ENCODE results near the gene COL4A6. TPM values are rescaled to one million over a fixed set of nuclear protein-coding genes. Genes with fewer than 3 reads are reported as not detected.

The COL4A6 gene
- polyA plus RNA-seq, 3 donors, result not detected

GRCh38 chrX:108439426-108439942 is 1.3 kb upstream of the COL4A6 start, which contains the start of gene COL4A5:
Gene COL4A5 (plus strand): TSS chrX:108439838. CDS start chrX:108440126, 288 bp downstream.
- no peaks in the 10 kb centered on the region for H3K79me2 ChIP-seq (ENCODE audit: insufficient read depth, low read length)
- no peaks in the 10 kb centered on the region for H4K20me1 ChIP-seq (ENCODE audit: insufficient read depth, low read length)
- Mint-ChIP-seq H3K4me1 (peaks cover 6% of the 10 kb centered on the region), H3K36me3 (no peaks in the 10 kb centered on the region), H3K27me3 (ENCODE audit: low read depth in 3 of 3) (peaks cover 29 to 36% (median 35%) of the 10 kb centered on the region in 3 donors), H3K27ac (no peak within 1 kb of the TSS), H3K4me3 (peak within 1 kb of the TSS; percentile 67 to 89), H3K9me3 (peaks cover 0 to 6% (median 2%) of the 10 kb centered on the region in 7 donors)
- peak within 1 kb of the TSS; percentile 36 for H3K4me2 ChIP-seq (replicated peaks; ENCODE audit: extremely low read depth, low read length, poor library complexity, severe bottlenecking)
- H3K9me3 ChIP-seq (replicated peaks in 1 of 2; ENCODE audit: control insufficient read depth in 1 of 2, insufficient read depth in 1 of 2, low read length in 2 of 2), result no peaks in the 10 kb centered on the region
- H3K27ac ChIP-seq (ENCODE audit: low read depth in 1 of 2, low read length in 2 of 2), result no peak within 1 kb of the TSS
- H2AFZ ChIP-seq (ENCODE audit: insufficient read depth, low read depth, low read length, poor library complexity, severe bottlenecking), result peak within 1 kb of the TSS; percentile 31
- peak within 1 kb of the TSS in 1 of 3 experiments; percentile 45 for H3K4me3 ChIP-seq (replicated peaks in 1 of 3; ENCODE audit: low read depth in 2 of 3, low read length in 3 of 3)
- H3K36me3 ChIP-seq (replicated peaks in 1 of 2; ENCODE audit: control insufficient read depth in 1 of 2, insufficient read depth in 2 of 2, low read length in 2 of 2), result no peaks in the 10 kb centered on the region
- TF ChIP-seq CTCF (IDR thresholded peaks at IDR 0.05), result no peak
- intact Hi-C loops (cut with micrococcal nuclease), result no loop called here
- no peaks in the 10 kb centered on the region for H3K4me1 ChIP-seq (ENCODE audit: control insufficient read depth in 1 of 2, insufficient read depth in 2 of 2, low read length in 2 of 2)
- H3K27me3 ChIP-seq (ENCODE audit: control insufficient read depth in 2 of 2, insufficient read depth in 2 of 2, low read length in 2 of 2), result peaks cover 39 to 48% of the 10 kb centered on the region in 2 donors
- WGBS (ENCODE audit: insufficient coverage), result 40% methylated on average over 1 of the region's 13 CpGs
- no peak within 1 kb of the TSS for H3K9ac ChIP-seq (ENCODE audit: insufficient read depth, low read length, poor library complexity, severe bottlenecking)
- no peak for DNase-seq

- intact Hi-C loops (cut with micrococcal nuclease), result no loop called here
- Mint-ChIP-seq H3K9me3 (peaks cover 0 to 6% (median 2%) of the 10 kb centered on the region in 7 donors), H3K4me1 (peaks cover 6% of the 10 kb centered on the region), H3K27me3 (ENCODE audit: low read depth in 3 of 3) (peaks cover 31 to 38% (median 37%) of the 10 kb centered on the region in 3 donors), H3K36me3 (no peaks in the 10 kb centered on the region), H3K27ac (peak overlapping the region in 1 of 7 donors; percentile 66), H3K4me3 (peak overlapping the region in 1 of 2 donors; percentile 35)
- Histone ChIP-seq H3K27ac (ENCODE audit: low read depth in 1 of 2, low read length in 2 of 2) (no peak overlapping the region), H3K27me3 (ENCODE audit: control insufficient read depth in 2 of 2, insufficient read depth in 2 of 2, low read length in 2 of 2) (peaks cover 39 to 48% of the 10 kb centered on the region in 2 donors), H3K4me1 (ENCODE audit: control insufficient read depth in 1 of 2, insufficient read depth in 2 of 2, low read length in 2 of 2) (no peaks in the 10 kb centered on the region), H3K4me2 (replicated peaks; ENCODE audit: extremely low read depth, low read length, poor library complexity, severe bottlenecking) (no peak overlapping the region), H3K79me2 (ENCODE audit: insufficient read depth, low read length) (no peaks in the 10 kb centered on the region), H3K9ac (ENCODE audit: insufficient read depth, low read length, poor library complexity, severe bottlenecking) (no peak overlapping the region), H3K36me3 (replicated peaks in 1 of 2; ENCODE audit: control insufficient read depth in 1 of 2, insufficient read depth in 2 of 2, low read length in 2 of 2) (no peaks in the 10 kb centered on the region), H3K4me3 (replicated peaks in 1 of 3; ENCODE audit: low read depth in 2 of 3, low read length in 3 of 3) (no peak overlapping the region), H4K20me1 (ENCODE audit: insufficient read depth, low read length) (no peaks in the 10 kb centered on the region), H2AFZ (ENCODE audit: insufficient read depth, low read depth, low read length, poor library complexity, severe bottlenecking) (no peak overlapping the region), H3K9me3 (replicated peaks in 1 of 2; ENCODE audit: control insufficient read depth in 1 of 2, insufficient read depth in 1 of 2, low read length in 2 of 2) (no peaks in the 10 kb centered on the region)
- WGBS (ENCODE audit: insufficient coverage), result no CpG with 5 or more reads among the region's 20 CpGs
- TF ChIP-seq CTCF (IDR thresholded peaks at IDR 0.05), result no peak
- no peak for DNase-seq
Observed at GRCh38 chrX:108437349-108438109, 693 bp downstream of the COL4A6 start.

All from CD14-positive monocyte (primary cell).